Activated CD4-positive, alpha-beta T cell treated with anti-CD3 and anti-CD28 coated beads for 24 hours (primary cell): ENCODE results near the gene GNAQ.
A peak's percentile ranks its signal among the peaks of the same experiment; 100 is the strongest.

Experiments
- DNase-seq, 2 donors: peaks; one replicate each; pipeline ENCODE4 v3.0.0-alpha.2; 2020; ENCODE audit warnings: low read depth in 2 of 2

Gene GNAQ

DNA sequence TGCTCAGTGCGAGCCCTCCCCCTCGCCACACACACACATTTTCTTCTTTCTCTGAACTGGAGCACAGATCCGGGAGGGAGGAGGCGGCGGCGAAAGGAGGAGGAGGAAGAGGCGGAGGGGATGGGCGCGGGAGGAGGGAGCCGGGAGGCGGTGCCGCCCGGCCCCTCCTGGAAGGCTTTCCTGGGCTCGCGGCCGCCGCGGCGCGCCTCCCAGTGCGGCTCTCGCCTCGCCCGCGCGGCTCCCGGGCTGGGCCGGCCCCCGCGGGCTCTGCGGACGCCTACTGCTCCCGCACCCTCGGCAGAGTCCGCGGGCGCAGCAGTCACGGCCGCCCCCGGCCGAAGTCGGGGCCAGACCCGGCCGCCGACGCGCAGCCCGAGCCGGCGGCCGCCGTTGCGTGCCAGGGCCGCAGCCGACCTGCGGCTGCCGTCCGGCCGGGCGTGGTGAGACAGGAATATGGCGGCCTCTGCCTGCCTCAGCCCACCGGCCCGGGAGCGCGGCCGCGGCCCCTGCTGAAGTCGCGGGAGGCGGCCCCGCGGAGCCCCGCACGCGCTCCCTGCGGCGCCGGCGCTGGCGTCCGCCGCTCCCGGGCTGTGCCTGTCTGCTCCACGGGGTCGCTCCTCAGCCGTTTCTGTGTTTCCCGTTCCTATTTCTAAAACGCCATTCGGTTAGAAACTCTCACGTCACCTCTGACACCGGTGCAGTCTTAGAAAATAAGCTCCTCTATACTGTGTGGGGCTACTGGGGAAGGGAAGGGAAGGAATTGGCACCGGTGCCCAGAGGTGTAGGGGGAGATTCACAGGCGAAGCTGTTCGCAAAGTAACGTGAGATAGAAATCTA, 500 bp upstream of the GNAQ start:
- DNase-seq = peak; percentile 50 to 67

DNA sequence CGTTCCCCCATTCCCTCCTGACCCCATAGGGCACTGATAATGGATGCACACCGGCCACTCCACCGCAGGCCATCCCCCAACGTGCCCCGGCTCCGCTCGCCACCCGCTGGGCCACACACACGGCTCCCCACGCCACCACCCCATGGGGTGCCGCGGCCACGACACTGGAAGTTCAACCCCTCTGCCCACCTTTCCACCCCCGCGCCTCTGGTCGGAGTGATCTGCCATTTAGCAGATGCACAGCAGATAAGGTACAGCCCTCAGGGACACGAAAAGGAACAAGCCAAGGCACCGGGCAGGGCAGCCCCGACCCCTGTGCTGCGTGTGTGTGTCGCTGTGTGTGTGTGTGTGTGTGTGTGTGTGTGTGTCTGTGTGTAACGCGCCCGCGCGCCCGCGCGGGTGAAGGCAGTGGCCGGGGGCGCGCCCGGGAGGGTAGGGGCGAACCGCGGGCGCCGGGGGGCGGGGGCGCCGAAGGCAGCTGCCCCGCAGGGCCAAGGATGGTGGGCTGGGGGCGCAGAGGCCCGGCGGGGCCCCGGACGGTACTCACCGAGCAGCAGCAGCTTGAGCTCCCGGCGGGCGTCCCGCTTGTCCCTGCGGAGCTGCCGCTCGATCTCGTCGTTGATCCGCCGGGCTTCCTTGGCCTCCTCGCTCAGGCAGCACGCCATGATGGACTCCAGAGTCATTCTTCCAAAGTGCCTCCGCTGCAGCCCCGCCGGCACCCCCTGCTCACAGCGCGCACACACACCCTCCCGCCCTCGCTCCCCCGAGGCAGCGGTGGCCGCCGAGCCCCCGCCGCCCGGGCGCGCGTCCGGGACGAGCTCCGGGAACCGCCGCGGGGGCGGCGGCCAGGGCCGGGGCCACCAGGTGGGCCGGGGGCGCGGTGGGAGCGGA, 813 bp downstream of the GNAQ start:
- peak; percentile 36 to 43 for DNase-seq

DNA sequence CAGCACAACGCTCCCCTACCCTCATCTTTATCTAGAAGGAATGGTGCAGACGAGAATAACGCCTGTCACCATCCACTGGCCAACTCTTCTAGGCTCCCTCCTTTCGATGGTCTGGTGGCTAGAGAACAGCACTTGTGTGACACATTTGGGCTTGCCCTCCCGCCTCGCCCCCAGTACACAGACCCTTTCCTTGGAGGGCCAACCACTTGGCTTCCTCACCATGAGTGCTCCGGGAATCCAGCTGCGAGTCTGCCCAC, 1.4 kb downstream of the GNAQ start:
- DNase-seq = no peak

DNA sequence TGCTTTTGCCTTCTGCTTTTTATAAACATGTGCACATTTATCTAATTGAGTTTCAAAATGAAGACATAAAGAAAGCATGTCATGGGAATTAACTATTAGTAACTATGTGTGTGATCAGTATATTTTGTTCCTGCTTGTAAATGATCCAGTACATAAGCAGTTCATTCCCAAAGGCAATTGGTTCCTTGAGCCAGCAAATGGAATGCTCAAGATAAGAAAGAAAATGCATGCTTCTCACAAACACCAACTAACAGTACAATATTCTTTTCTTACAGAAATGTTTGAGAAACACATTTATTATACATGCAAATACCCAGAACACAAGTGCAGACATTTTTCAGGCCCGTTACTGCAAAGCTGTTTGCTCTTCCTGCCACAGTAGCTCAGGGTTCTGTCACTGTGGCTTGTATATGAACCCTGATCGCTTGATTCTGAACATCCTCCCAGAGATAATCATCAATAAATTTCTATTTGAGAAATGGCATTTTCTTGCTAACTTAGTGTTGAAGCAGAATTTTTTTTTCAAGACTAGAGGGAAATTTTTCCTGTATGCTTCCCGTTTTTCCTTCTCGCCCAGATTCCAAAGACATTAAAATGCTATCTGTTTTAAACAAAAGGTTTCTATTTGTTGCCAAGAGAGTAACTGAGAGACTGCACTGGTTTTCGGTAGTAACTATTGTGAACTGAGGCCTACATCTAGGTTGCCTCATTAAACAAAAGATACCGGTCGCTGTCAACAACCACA, 1.9 kb downstream of the GNAQ start:
- DNase-seq = no peak

DNA sequence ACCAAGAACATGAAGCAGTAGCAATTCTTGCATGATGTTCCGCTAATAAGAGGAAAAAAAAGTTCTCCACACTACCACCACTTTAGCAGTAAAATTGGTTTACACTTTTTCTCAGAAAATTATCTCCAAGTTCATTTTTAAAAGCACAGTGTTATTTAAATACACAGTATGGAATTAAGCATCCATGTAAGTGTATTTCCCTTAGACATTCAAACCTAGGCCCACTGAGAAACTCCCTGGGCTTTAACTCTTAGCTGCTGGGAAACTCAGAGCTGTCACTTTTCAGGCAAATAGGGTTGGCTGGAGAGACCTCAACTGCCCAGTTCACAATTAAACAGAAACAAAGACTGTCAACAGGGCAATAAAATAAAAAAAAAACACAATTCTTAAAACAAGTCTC, 2.7 kb downstream of the GNAQ start:
- no peak for DNase-seq

DNA sequence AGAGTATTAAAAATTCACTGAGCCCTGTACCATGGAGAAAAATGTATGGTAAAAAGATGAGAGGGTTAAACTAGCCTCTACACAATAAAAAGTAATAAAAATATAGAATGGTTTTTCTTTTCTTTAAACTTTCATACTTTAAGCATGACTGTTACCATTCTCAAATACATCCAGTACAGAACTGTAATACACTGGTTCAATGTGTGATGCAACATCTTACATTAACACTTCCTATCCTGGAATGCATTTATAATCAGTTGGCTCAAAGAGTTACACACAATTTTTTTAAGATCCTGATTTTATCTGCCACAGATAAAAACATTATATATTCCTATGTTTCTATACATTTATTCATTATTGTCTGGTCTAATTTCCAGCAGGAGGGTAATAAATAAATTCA, 4.7 kb downstream of the GNAQ start:
- DNase-seq = no peak

DNA sequence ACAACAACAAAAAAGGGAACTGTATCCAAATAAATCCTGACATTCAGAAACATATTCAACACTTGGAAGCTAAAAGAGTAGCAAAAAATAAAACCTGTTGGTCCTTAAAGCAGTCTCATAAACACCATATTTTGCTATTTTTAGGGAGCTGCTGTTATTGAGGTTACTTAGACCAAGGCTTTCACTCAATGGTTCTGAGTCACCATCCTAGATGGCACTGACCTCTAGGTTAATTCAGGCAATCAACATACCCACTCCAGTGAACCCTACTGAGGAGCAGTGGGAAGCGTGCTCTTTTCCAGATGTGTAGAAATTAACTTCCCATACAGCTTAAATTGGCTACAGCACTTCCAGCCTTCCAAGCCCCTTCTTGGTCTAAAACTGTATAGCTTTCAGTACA, 5.2 kb downstream of the GNAQ start:
- DNase-seq = no peak

DNA sequence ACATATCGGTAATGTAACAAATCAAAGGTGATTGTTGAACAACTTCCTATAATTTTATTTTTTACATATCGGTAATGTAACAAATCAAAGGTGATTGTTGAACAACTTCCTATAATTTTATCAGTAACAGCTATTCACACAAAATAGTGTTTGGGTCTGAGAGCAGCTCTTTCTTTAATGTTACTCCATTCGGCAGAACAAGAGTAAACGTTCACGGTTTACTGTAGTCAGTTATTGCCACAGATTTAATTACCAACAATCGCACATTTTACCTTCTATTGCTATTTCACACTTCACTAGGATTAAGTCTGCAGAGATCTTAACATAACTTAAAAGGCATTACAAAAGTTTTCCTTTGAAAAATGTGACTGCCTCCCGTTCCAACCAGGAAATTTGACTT, 6.4 kb downstream of the GNAQ start:
- DNase-seq = no peak

DNA sequence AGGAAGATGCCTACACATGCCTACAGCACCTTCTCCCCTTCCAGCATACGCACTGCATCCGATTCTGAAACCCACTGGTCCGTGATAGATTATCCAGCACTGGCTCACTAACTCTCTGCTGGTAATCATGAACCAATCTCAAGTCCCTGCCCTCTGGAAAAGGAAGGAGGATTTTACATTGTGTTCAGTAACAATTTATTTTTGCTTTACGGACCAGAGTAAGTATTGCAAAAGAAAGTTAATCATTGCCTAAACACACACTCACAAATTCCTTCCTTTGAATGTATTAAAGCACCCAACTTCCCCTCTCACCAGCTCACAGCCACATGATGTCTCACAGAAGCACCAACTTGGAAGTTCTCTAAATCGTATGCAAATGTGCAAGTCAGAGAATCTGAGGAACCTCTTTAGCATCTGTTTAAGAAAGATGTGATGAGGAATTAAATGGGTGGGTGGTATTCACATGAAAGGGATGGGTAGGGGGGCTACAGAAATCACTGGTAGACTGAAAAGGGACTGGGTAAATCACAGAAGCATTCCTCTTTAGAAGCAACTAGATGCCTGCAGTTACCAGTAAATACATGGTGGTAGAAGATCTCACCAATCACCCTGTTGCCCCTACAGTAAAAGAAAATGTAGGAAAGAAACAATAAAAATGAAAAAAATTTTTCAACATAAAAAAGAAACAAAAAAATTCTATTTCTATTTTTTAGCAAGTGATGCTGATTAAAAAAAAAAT, 8.4 kb downstream of the GNAQ start:
- DNase-seq = no peak

DNA sequence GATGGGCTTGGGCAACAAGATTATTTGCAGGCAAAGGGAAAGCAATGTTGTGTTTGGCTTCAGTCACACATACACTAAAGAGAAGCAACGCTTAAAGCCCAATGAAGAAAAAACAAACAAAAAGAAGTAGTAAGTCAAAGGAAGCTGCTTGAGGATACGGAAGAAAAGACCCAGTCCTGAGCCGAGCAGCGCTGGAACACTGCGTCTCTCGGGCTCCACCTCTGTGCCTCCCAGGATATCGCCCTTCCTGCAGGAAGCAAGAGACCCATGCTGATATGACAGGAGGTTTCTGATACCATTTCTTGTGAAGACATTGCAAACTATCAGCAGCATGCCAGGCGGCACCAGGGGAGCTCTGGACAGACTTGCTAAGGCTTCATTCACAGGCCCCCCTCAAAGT, 9.9 kb downstream of the GNAQ start:
- no peak for DNase-seq

DNA sequence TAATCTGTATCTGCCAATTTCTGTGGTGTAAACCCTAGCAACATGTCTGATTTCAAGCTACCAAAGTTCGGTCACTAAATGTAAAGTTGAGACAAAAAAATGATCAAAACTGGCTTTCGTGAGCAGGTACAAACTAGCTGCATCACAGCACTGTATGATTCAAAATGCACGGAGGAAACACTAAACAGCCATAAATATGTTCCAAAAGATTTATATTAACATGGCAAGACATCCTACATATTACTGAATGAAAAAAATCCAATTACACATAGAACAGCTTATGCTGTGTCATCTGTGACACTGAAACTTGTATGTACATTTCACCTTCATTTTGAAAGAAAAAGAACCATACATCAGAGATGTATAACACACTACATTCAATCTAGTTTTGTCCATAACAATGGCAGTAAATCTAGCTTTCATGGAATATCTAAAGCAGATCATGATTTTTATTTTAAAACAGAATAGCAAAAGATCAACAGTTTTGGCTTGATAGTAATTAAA, 14.4 kb downstream of the GNAQ start:
- DNase-seq = no peak

DNA sequence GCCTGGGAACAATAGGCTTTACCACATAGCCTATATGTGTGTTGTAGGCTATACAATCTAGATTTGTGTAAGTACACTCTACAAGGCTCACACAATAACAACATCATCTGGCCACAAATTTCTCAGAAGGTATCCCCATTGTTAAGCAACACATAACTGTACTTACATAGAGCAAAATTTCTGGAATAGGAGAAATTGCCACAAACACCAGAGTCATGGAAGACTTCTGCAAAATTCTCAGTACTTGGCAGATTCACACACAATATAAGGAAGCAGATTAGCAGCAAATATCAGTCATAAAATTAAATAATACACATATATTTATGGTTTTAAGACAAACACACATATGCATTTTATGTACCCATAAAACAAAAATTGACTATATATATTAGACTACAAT, 16.4 kb downstream of the GNAQ start:
- DNase-seq = no peak

DNA sequence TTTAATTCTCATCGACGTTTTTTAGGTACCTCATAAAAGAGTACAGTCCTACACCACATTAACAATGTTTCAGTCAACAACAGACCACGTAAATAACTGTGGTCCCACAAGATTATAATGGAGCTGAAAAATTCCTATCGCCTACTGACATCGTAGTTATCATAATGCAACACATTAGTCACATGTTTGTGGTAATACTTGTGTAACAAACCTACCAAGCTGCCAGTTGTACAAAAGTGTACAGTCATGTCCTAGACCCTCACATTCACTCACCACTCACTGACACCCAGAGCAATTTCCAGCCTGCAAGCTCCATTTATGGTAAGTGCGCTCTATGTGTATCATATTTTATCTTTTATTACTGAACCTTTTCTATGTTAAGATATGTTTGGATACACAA, 16.8 kb downstream of the GNAQ start:
- no peak for DNase-seq

DNA sequence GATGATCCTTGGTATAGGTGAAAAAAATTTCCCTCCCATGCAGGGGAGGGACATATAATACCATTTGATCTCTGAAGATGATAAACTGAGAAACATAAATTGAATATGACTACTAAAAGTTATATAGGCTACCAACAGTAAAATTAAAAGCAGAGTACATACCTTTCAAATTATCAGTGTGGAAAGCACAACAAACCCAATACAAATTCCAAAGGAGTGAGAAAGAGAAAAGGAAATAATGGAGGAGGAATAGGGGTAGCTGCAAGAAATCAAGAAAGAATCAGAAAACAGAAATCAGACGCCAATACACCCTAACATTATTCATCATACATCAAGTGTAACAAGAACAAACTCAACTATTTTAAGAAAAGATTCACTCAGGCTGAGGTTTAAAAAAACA, 17.7 kb downstream of the GNAQ start:
- DNase-seq = no peak

DNA sequence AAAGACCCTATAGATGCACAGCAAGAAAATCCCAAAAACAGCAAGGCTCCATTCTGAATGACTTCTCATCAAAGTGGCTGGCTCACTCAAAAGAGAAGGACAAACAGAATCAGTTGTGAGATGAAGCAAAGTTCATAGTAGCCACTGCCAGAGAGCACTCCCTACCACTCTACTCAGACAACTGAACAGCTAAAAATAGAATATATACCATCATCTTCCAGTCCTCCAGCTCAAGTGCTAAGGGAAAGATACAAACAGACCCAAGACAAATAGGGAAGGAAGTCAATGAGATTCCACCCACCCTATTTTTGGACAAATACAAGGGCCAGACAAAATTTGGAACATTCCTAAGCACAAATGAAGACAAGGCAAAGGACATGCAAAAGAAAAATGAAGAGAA, 20.6 kb downstream of the GNAQ start:
- DNase-seq = no peak

DNA sequence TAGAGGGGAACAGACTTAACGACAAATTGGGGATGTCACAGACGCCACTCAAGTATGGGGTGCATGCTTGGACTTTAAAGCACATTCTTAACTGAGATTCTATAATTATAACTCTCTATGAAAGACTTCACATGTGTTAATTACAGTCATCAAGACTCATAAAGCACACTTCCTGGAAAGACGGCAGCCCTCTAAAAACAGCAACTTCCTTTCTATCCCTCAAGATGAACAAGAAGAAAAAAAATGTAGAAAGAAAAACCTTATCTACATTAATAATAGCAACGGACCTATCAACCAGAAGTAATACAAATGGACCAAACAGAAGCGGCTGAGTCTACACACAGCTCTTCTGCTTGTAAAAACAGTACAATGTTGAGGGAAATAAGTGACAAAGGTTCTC, 21.2 kb downstream of the GNAQ start:
- DNase-seq = no peak

DNA sequence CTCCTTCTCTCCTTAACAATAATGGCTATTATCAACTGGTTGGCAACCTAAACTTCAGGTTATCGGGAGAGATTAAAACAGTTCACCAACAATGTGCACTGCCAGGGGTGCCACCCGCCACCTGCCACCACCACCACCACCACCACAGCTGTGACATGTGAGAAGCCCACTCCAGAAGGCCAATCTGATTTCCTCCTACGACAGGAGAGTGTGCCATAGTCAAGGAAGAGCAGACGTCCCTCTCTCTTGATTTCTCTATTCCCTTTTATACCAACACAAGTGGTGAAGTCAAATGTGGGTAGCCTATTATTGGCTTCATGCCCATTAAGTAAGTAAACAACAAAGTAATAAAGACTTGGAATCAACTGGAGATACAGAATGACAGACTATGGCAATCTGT, 22.4 kb downstream of the GNAQ start:
- DNase-seq = no peak

DNA sequence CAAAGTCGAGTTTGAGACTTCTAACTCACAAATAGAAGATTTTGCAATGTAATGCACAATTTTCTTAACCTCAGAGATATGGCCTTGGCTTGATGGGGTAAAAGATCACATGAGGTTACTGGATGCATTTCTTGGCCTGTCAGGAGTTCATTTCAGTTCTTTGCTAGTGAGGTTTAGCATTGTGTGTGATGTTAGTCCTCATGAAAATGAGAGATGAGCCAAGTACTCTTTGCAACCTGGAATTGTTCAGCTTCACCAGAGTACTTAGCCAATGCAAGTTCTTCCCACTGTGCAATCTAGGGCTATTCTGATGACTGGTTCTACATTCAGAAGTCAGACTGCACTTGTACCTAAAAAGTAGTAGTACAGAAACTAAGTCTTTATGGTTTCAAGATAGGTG, 24.9 kb downstream of the GNAQ start:
- DNase-seq = no peak

DNA sequence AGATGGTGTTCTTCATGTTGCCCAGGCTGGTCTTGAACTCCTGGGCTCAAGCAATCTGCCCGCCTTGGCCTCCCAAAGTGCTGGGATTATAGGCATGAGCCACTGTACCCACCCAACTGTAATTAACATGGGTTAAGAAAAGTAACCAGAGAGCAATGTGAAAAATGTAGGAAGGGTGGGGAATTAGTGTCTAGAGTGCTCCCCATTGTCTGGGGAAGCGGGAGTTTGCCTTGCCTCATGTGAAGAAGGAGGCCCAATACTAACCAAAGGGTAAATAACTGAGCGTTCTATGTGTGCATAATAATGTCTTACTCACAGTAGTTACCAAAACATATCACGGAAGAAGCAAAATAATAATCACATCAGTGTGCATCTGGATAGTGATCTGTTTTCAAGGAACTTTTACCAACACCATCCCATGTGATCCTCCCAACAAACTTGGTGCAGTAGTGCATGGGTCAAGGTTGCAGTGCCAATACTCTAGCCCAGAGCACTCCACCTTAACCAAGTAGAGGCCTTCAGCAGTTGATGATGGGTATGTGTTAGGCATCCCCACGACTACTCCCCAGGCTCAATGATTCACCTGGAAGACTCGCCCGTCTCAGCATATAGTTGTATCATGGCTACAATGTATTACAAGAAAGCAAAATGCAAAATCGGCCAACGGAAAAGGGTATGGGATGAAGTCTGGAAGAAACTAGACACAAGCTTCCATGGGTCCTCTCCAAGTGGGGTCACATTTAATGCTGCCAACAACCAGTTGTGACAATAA, 26.2 kb downstream of the GNAQ start:
- DNase-seq = no peak

DNA sequence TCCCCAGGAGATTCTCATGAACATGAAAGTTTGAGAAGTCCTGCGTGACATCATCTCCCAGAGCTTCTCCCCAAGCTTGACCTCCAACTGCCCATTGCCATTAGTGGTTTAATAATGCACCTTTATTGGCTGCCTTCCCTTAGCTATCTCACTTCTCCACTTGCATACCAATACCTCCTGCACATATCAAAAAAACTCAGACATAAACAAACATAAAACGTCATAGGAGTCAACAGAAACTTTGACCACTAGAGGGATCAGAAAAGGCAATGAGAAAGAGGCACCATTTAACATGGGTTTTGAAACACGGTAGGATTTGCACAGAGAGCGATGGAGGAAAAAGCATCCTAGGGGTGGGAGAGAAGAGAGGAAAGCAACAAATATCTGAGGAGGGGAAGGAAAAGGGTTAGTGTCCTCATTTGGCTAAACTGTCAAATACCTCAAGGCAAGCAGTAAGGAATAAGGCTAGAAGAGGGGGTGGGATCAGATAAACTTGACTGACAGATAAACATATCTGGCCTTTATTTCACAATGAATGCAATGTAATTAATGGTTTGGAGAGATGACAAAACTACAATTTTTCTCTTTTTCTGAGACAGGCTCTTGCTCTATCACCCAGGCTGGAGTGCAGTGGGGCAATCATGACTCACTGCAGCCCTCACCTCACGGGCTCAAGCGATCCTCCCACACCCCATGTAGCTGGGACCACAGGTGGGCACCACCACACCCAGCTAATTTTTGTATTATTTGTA, 27.0 kb downstream of the GNAQ start:
- DNase-seq = no peak
